Inflammatory macrophage treated with lipopolysaccharide for 1 hour (primary cell): ENCODE measurements around the gene PGAP3.

ENCODE experiments used
- DNase-seq, 2 donors: peaks; one replicate each; pipeline ENCODE4 v3.0.0-alpha.2; 2020 to 2022

The PGAP3 gene

GRCh38 chr17:39696731-39697130 is 8.9 kb upstream of the PGAP3 start:
- DNase-seq = no peak

GRCh38 chr17:39695089-39695474 is 7.2 kb upstream of the PGAP3 start:
- no peak for DNase-seq

GRCh38 chr17:39694593-39694992 is 6.7 kb upstream of the PGAP3 start:
- DNase-seq = no peak

- DNase-seq = no peak
Measured at GRCh38 chr17:39688945-39689344, 1.1 kb upstream of the PGAP3 start.

GRCh38 chr17:39688475-39688835 is 598 bp upstream of the PGAP3 start:
- no peak for DNase-seq

- no peak for DNase-seq
Measured at GRCh38 chr17:39687101-39687545, 734 bp downstream of the PGAP3 start.

- no peak for DNase-seq
Measured at GRCh38 chr17:39684369-39685192, 3.3 kb downstream of the PGAP3 start.

- DNase-seq = no peak
Measured at GRCh38 chr17:39683295-39683939, 4.4 kb downstream of the PGAP3 start.

GRCh38 chr17:39679521-39680192 is 8.2 kb downstream of the PGAP3 start:
- DNase-seq = no peak

GRCh38 chr17:39678340-39679116 is 9.3 kb downstream of the PGAP3 start:
- no peak for DNase-seq

GRCh38 chr17:39677542-39678339 is 10.1 kb downstream of the PGAP3 start:
- DNase-seq = no peak

- no peak for DNase-seq
Measured at GRCh38 chr17:39677072-39677471, 10.8 kb downstream of the PGAP3 start.

GRCh38 chr17:39676198-39676819 is 11.5 kb downstream of the PGAP3 start:
- peak; percentile 16 to 29 for DNase-seq

- DNase-seq = no peak
Measured at GRCh38 chr17:39675390-39676082, 12.3 kb downstream of the PGAP3 start.

GRCh38 chr17:39674702-39675389 is 13.0 kb downstream of the PGAP3 start:
- DNase-seq = no peak

- no peak for DNase-seq
Measured at GRCh38 chr17:39674179-39674578, 13.7 kb downstream of the PGAP3 start.

GRCh38 chr17:39673335-39674081 is 14.3 kb downstream of the PGAP3 start:
- no peak for DNase-seq

GRCh38 chr17:39672522-39673334 is 15.1 kb downstream of the PGAP3 start:
- DNase-seq = no peak
